Activated CD4-positive, alpha-beta memory T cell treated with anti-CD3 and anti-CD28 coated beads, Interleukin-2, amount 10 ng/mL, durations not matched to agents 7 days and 5 days (primary cell): ENCODE data around the gene ELOVL3. TPM values are rescaled to one million over a fixed set of nuclear protein-coding genes. Genes with fewer than 3 reads are reported as not detected.
"Not testable (repeated sequence)": the region's sequence is repeated elsewhere in the genome, so short reads cannot be mapped to it uniquely, and the experiment has no call there.

Experiments
- CTCF ChIA-PET: fragments of 350-600 bp; sonication (Branson Sonifier 250); formaldehyde crosslinking; loops from one replicate; lab custom pipeline; 2021; ENCODE audit warnings: antibody characterized with exemption, inconsistent platforms; lab: Charles Lee
- POLR2A ChIA-PET: fragments of 350-600 bp; sonication (Branson Sonifier 250); formaldehyde crosslinking; loops from one replicate; lab custom pipeline; 2021; ENCODE audit warnings: antibody characterized with exemption; lab: Charles Lee
- DNase-seq: peaks from one replicate; pipeline ENCODE4 v3.0.0-alpha.2; 2020
- H3K27ac Mint-ChIP-seq: one replicate; pipeline ENCODE4 v1.8.0; 2021; ENCODE audit warnings: mild to moderate bottlenecking, mixed read lengths
- H3K27me3 Mint-ChIP-seq: one replicate; pipeline ENCODE4 v1.8.0; 2021; ENCODE audit warnings: mixed read lengths
- H3K36me3 Mint-ChIP-seq: one replicate; pipeline ENCODE4 v1.8.0; 2021; ENCODE audit warnings: low read depth, mixed read lengths
- H3K4me1 Mint-ChIP-seq: one replicate; pipeline ENCODE4 v1.8.0; 2021; ENCODE audit warnings: mixed read lengths
- H3K4me3 Mint-ChIP-seq: one replicate; pipeline ENCODE4 v1.8.0; 2021; ENCODE audit warnings: mild to moderate bottlenecking, mixed read lengths
- H3K9me3 Mint-ChIP-seq: one replicate; pipeline ENCODE4 v1.8.0; 2021; ENCODE audit warnings: mixed read lengths
- total RNA-seq, 2 experiments: library from RNA; stranded (reverse); gene quantifications; one replicate each; pipeline ENCODE4 v1.2.3, GENCODE V29; 2021

ELOVL3 gene
- total RNA-seq, 2 experiments from 2014 or later, result not detected

GRCh38 chr10:102241444-102242117, 15.5 kb downstream of the ELOVL3 start, which contains the start of gene PITX3:
TSS of gene PITX3 (minus strand) at chr10:102241512. CDS start at chr10:102232080, 9,432 bp downstream.
- ChIA-PET POLR2A (interaction anchor here (0.9 to 1.7 kb wide), 3 partner anchors 152 to 220 kb away, joined by 3 to 4 read pairs (median 4); partner anchors contain the start of gene NFKB2), CTCF (interaction anchor here (0.9 to 3.3 kb wide), 8 partner anchors 8 to 152 kb away, joined by 3 to 57 read pairs (median 4); no protein-coding TSS in a partner anchor)
- peak within 1 kb of the TSS; percentile 72 for H3K4me3 Mint-ChIP-seq
- DNase-seq, result peak; percentile 94
- no peak within 1 kb of the TSS for H3K27ac Mint-ChIP-seq
- H3K36me3 Mint-ChIP-seq, result peaks cover 4% of the 10 kb centered on the region
- peaks cover 42% of the 10 kb centered on the region for H3K27me3 Mint-ChIP-seq
- H3K9me3 Mint-ChIP-seq, result no peaks in the 10 kb centered on the region
- H3K4me1 Mint-ChIP-seq, result peaks cover 36% of the 10 kb centered on the region

- Mint-ChIP-seq H3K36me3 (peaks cover 8% of the 10 kb centered on the region), H3K27ac (no peak overlapping the region), H3K9me3 (no peaks in the 10 kb centered on the region), H3K4me3 (peak overlapping the region; percentile 72), H3K27me3 (peaks cover 38% of the 10 kb centered on the region), H3K4me1 (peaks cover 42% of the 10 kb centered on the region)
- DNase-seq, result no peak
- ChIA-PET CTCF (interaction anchor here (1.0 to 3.3 kb wide), 5 partner anchors 11 to 152 kb away, joined by 3 to 57 read pairs (median 5); no protein-coding TSS in a partner anchor), POLR2A (interaction anchor here (1.7 kb wide), 1 partner anchor 153 kb away, joined by 4 read pairs; the partner anchor contains the start of gene NFKB2)
These were observed 16.0 kb downstream of the ELOVL3 start for GRCh38 chr10:102242118-102242485.

GRCh38 chr10:102243309-102243708, 17.2 kb downstream of the ELOVL3 start:
- no peak overlapping the region for H3K4me3 Mint-ChIP-seq
- DNase-seq, result no peak
- POLR2A ChIA-PET, result interaction anchor here (0.9 to 3.4 kb wide), 2 partner anchors 9 to 11 kb away, joined by 3 to 16 read pairs; no protein-coding TSS in a partner anchor
- H3K36me3 Mint-ChIP-seq, result peaks cover 15% of the 10 kb centered on the region
- CTCF ChIA-PET, result interaction anchor here (8.9 kb wide), 1 partner anchor 13 kb away, joined by 105 read pairs; no protein-coding TSS in a partner anchor
- peaks cover 33% of the 10 kb centered on the region for H3K27me3 Mint-ChIP-seq
- H3K9me3 Mint-ChIP-seq, result no peaks in the 10 kb centered on the region
- no peak overlapping the region for H3K27ac Mint-ChIP-seq
- peaks cover 54% of the 10 kb centered on the region for H3K4me1 Mint-ChIP-seq

GRCh38 chr10:102245082-102245931, 19.2 kb downstream of the ELOVL3 start, which contains the start of gene GBF1:
TSS of gene GBF1 (plus strand) at chr10:102245532. CDS start at chr10:102258939, 13,407 bp downstream.
- peak; percentile 94 for DNase-seq
- ChIA-PET CTCF (interaction anchor here (0.7 to 8.9 kb wide), 12 partner anchors 9 to 258 kb away, joined by 3 to 105 read pairs (median 3); partner anchors contain the start of genes ACTR1A, CUEDC2 and SUFU), POLR2A (interaction anchor here (0.8 to 3.4 kb wide), 22 partner anchors 11 to 468 kb away, joined by 3 to 16 read pairs (median 4); partner anchors contain the start of genes ACTR1A, ARL3, C10orf95 and ELOVL3)
- H3K9me3 Mint-ChIP-seq, result no peaks in the 10 kb centered on the region
- H3K36me3 Mint-ChIP-seq, result peaks cover 29% of the 10 kb centered on the region
- H3K27me3 Mint-ChIP-seq, result peaks cover 14% of the 10 kb centered on the region
- H3K4me3 Mint-ChIP-seq, result peak within 1 kb of the TSS; percentile 99
- H3K27ac Mint-ChIP-seq, result peak within 1 kb of the TSS; percentile 89
- H3K4me1 Mint-ChIP-seq, result peaks cover 57% of the 10 kb centered on the region

- H3K36me3 Mint-ChIP-seq, result peaks cover 31% of the 10 kb centered on the region
- peak overlapping the region; percentile 89 for H3K27ac Mint-ChIP-seq
- ChIA-PET CTCF (interaction anchor here (0.6 to 8.9 kb wide), 11 partner anchors 9 to 342 kb away, joined by 3 to 105 read pairs (median 3); partner anchors contain the start of genes ACTR1A, CUEDC2 and SUFU), POLR2A (interaction anchor here (0.8 to 3.4 kb wide), 22 partner anchors 11 to 468 kb away, joined by 3 to 16 read pairs (median 4); partner anchors contain the start of genes ACTR1A, ARL3, C10orf95 and ELOVL3)
- peaks cover 10% of the 10 kb centered on the region for H3K27me3 Mint-ChIP-seq
- peak overlapping the region; percentile 99 for H3K4me3 Mint-ChIP-seq
- no peaks in the 10 kb centered on the region for H3K9me3 Mint-ChIP-seq
- DNase-seq, result no peak
- peaks cover 54% of the 10 kb centered on the region for H3K4me1 Mint-ChIP-seq
These were observed 19.8 kb downstream of the ELOVL3 start for GRCh38 chr10:102245932-102246251.

- peaks cover 52% of the 10 kb centered on the region for H3K4me1 Mint-ChIP-seq
- peak overlapping the region; percentile 89 for H3K27ac Mint-ChIP-seq
- peaks cover 34% of the 10 kb centered on the region for H3K36me3 Mint-ChIP-seq
- H3K27me3 Mint-ChIP-seq, result peaks cover 8% of the 10 kb centered on the region
- no peak for DNase-seq
- CTCF ChIA-PET, result interaction anchor here (0.6 to 8.9 kb wide), 5 partner anchors 16 to 341 kb away, joined by 3 to 105 read pairs (median 3); no protein-coding TSS in a partner anchor
- POLR2A ChIA-PET, result interaction anchor here (1.0 to 3.4 kb wide), 16 partner anchors 12 to 467 kb away, joined by 3 to 16 read pairs (median 6); partner anchors contain the start of genes ARL3, C10orf95 and ELOVL3
- no peaks in the 10 kb centered on the region for H3K9me3 Mint-ChIP-seq
- peak overlapping the region; percentile 99 for H3K4me3 Mint-ChIP-seq
These were observed 20.2 kb downstream of the ELOVL3 start for GRCh38 chr10:102246261-102246660.

- Mint-ChIP-seq H3K4me3 (no peak overlapping the region), H3K36me3 (peaks cover 34% of the 10 kb centered on the region), H3K27me3 (no peaks in the 10 kb centered on the region), H3K9me3 (no peaks in the 10 kb centered on the region), H3K4me1 (peaks cover 42% of the 10 kb centered on the region), H3K27ac (no peak overlapping the region)
- DNase-seq, result no peak
- ChIA-PET CTCF (interaction anchor here (0.6 to 8.9 kb wide), 5 partner anchors 17 to 336 kb away, joined by 3 to 105 read pairs (median 4); no protein-coding TSS in a partner anchor), POLR2A (interaction anchor here (0.8 to 1.3 kb wide), 4 partner anchors 8 to 146 kb away, joined by 3 read pairs; no protein-coding TSS in a partner anchor)
These were observed 21.6 kb downstream of the ELOVL3 start for GRCh38 chr10:102247734-102248133.

GRCh38 chr10:102252508-102252907, 26.4 kb downstream of the ELOVL3 start:
- H3K27me3 Mint-ChIP-seq, result not testable (repeated sequence)
- POLR2A ChIA-PET, result interaction anchor here (1.1 kb wide), 1 partner anchor 18 kb away, joined by 3 read pairs; no protein-coding TSS in a partner anchor
- H3K36me3 Mint-ChIP-seq, result peaks cover 33% of the 10 kb centered on the region

GRCh38 chr10:102254426-102254825, 28.3 kb downstream of the ELOVL3 start:
- POLR2A ChIA-PET, result interaction anchor here (1.6 kb wide), 1 partner anchor 13 kb away, joined by 8 read pairs; no protein-coding TSS in a partner anchor
- no peaks in the 10 kb centered on the region for H3K9me3 Mint-ChIP-seq
- H3K4me1 Mint-ChIP-seq, result peaks cover 5% of the 10 kb centered on the region
- peaks cover 24% of the 10 kb centered on the region for H3K36me3 Mint-ChIP-seq
- no peak overlapping the region for H3K27ac Mint-ChIP-seq
- no peak for DNase-seq
- no peaks in the 10 kb centered on the region for H3K27me3 Mint-ChIP-seq
- CTCF ChIA-PET, result interaction anchor here (1.2 to 4.9 kb wide), 3 partner anchors 14 to 98 kb away, joined by 3 to 23 read pairs (median 3); no protein-coding TSS in a partner anchor
- no peak overlapping the region for H3K4me3 Mint-ChIP-seq

More at GRCh38 chr10:102252508-102252907, 26.4 kb downstream of the ELOVL3 start:
- CTCF ChIA-PET, result interaction anchor here (0.9 to 4.9 kb wide), 3 partner anchors 21 to 99 kb away, joined by 3 to 23 read pairs (median 3); no protein-coding TSS in a partner anchor
- peaks cover 18% of the 10 kb centered on the region for H3K4me1 Mint-ChIP-seq
- not testable (repeated sequence) for DNase-seq, H3K9me3 Mint-ChIP-seq, H3K27ac Mint-ChIP-seq, H3K4me3 Mint-ChIP-seq

GRCh38 chr10:102255404-102255803, 29.3 kb downstream of the ELOVL3 start:
- no peak overlapping the region for H3K27ac Mint-ChIP-seq
- peaks cover 25% of the 10 kb centered on the region for H3K36me3 Mint-ChIP-seq
- DNase-seq, result no peak
- no peaks in the 10 kb centered on the region for H3K9me3 Mint-ChIP-seq
- peaks cover 5% of the 10 kb centered on the region for H3K4me1 Mint-ChIP-seq
- ChIA-PET POLR2A (no interaction called here), CTCF (interaction anchor here (1.4 to 4.9 kb wide), 2 partner anchors 13 to 24 kb away, joined by 3 to 23 read pairs; no protein-coding TSS in a partner anchor)
- no peak overlapping the region for H3K4me3 Mint-ChIP-seq
- H3K27me3 Mint-ChIP-seq, result no peaks in the 10 kb centered on the region

- POLR2A ChIA-PET, result no interaction called here
- no peaks in the 10 kb centered on the region for H3K27me3 Mint-ChIP-seq
These were observed 35.1 kb downstream of the ELOVL3 start for GRCh38 chr10:102261196-102261595.

More at GRCh38 chr10:102261196-102261595, 35.1 kb downstream of the ELOVL3 start:
- CTCF ChIA-PET, result interaction anchor here (2.5 kb wide), 1 partner anchor 91 kb away, joined by 6 read pairs; no protein-coding TSS in a partner anchor
- H3K9me3 Mint-ChIP-seq, result no peaks in the 10 kb centered on the region
- H3K27ac Mint-ChIP-seq, result no peak overlapping the region
- H3K4me3 Mint-ChIP-seq, result no peak overlapping the region
- H3K4me1 Mint-ChIP-seq, result peaks cover 8% of the 10 kb centered on the region
- H3K36me3 Mint-ChIP-seq, result peaks cover 62% of the 10 kb centered on the region
- DNase-seq, result no peak
